Activated T-helper 1 cell treated with anti-CD3 and anti-CD28 coated beads, Interleukin-2, amount 50 U/mL, for 16 hours (primary cell): ENCODE results near the gene DUSP10.

Experiments
- DNase-seq, 2 donors: peaks; one replicate each; pipeline ENCODE4 v3.0.0-alpha.2; 2020; ENCODE audit warnings: low read depth in 1 of 2, low spot score in 1 of 2

Gene DUSP10

GRCh38 chr1:221696027-221696426 lies 45.9 kb downstream of the DUSP10 start:
- no peak for DNase-seq

DNA sequence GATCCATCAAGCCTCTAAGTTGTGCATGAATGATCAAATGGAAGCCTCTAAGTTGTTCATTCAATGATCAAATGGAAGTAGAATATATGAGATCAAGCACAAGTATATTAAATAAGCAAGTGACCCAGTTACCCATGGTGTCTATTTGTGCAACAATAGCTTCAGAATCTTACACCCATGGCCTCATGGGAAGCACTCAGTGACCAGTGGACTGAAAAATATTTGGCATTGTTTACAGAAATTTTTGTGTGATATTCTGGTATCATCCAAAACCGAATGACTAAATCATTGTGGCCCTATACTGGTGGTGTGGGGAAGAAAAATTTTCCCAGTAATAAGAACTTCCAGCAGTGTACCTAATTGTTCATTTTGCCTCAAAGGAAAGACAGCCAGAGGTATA lies 46.6 kb downstream of the DUSP10 start:
- no peak for DNase-seq

GRCh38 chr1:221694109-221694508 lies 47.8 kb downstream of the DUSP10 start:
- no peak for DNase-seq

DNA sequence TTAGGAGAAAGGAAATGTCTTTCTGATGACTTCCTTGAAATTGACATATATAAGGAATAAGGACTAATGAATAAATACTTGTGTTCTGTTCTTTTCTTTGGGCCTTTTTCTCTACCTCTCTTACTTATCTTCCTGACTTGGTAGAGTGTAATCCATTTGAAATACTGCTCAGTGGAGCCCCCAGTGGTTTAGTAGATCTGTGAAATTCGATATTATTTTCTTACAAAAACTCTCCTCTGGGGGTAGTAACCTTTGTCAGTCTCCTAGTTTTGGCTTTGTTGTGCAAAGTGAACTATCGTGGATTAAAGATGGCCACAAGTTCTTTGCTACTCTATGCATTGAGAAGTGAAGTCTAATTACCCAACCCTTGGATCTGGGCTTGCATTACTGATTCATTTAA lies 48.8 kb downstream of the DUSP10 start:
- no peak for DNase-seq

- DNase-seq: no peak
Observed at GRCh38 chr1:221692643-221693042, 49.2 kb downstream of the DUSP10 start.

DNA sequence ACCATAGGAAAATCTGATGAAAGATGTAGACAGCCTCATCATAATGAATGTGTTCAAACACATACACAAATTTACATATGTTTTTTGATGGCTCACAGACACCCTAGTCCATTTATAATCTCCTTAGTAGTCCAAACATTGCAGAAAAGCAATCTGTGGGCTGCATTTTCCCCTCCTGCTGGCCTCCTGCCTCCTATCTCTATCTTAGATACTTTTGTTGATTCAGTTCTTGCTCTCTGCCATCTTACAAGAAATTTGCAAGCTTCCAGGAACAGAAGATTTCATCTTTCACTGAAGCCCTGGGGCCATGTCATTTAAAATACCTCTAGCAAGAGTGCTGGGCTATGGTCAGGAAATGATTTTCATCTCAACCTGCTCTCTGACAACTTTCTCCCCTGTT lies 50.6 kb downstream of the DUSP10 start:
- no peak for DNase-seq

DNA sequence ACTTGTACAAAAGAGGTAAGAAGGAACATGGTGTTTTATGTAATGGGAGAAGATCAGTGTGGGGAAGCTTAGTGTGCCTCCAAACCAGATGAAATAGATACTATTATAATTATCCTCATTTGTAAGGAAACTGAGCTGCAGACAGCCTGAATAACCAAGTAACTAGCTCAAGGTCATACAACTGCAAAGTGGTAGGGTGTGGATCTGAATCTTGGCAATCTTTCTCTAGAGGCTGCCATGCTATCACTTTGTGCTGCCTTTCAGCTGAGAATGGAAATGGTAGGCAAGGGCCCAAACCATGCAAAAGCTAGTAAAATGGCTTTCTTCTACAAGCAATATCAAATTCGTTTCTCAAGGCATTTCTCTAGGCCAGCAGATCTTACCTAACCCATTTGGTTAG lies 51.0 kb downstream of the DUSP10 start:
- no peak for DNase-seq

- no peak for DNase-seq
Observed at GRCh38 chr1:221689138-221689537, 52.8 kb downstream of the DUSP10 start.

DNA sequence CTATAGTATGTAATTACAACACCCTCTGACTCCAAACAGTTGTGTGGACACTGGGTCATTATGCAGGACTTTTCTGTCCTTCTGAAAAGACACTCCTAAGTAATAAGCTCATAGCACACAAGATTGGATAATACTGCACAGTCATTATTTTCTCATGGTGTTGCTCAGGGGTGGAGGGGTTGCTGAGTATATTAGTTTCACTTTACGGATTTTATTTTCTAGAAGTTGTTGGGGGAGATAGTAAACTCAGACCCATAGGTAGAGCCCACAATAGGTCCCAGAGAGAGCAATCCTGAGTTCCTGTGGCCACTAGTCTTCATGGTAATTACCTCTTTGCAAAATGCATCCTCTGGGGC lies 53.4 kb downstream of the DUSP10 start:
- no peak for DNase-seq

DNA sequence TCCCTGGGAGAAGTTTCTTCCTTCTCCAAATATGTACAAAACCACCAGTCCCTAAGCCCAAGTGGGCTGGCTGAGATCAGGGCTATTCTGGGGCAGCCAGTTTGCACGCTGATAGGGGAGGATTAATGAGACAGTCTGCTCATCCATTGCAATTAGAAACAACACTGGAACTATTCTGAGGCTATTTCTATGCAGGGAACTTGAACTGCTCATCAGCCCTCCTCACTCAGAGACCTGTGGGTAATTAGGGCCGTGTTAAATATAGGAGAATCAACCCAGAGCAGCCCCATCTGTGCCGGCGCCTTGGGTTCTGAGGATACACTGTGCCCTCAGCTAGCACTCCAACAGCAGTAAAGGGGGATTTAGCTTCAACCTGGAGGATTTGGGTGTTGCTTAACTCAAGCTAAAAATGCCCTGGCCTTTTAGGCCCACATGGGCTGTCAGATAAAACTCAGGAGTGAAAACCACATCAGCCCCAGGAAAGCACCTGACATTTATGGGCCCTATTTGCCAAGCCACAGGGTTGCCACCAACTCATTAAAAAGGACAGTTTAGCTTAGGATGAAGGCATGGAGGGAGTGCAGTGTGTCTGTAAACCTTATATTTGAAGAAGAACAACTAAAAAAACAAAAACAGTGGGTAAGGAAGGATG lies 53.9 kb downstream of the DUSP10 start:
- no peak for DNase-seq

GRCh38 chr1:221683681-221684080 lies 58.2 kb downstream of the DUSP10 start:
- no peak for DNase-seq

- DNase-seq: no peak
Observed at GRCh38 chr1:221680085-221680484, 61.8 kb downstream of the DUSP10 start.

- DNase-seq: no peak
Observed at GRCh38 chr1:221678014-221678413, 63.9 kb downstream of the DUSP10 start.

- DNase-seq: no peak
Observed at GRCh38 chr1:221675880-221676800, 65.7 kb downstream of the DUSP10 start.

DNA sequence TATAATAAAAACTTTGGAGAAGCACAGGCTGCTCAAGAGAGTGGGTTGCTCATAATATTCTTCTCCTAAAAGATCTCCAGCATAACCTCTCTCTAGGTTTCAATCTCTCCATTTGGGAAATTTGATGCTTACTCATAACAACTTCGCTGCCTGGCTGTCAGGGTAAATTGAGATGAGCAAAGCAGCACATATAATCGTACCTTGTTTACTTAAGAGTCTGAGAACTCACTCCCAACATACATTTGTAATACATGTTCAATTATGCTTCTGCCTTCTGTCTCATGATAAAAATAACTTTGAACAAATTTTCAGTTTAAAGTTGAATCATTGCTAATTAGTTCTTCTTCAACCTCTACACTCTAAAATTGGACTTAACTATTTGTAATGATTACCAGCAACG lies 68.9 kb downstream of the DUSP10 start:
- DNase-seq: no peak

DNA sequence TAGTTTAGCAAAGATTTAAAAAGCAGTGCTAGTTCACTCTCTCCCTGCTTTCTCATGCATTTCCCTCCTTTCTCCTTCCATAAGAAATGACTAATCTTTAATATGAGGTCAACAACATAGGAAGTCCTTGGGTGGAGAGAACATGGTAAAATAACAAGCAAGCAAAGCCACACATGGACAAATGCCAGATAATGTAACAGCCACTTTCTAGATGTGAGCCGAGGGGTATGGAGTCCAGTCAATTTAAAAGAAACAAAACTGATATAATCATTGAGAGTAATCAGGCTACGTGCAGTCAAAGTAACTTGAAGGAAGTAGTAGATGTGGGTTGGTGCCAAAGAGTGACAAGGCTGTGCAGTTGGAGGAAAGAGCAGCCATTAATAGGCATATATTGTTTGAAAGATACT lies 69.6 kb downstream of the DUSP10 start:
- DNase-seq: no peak

DNA sequence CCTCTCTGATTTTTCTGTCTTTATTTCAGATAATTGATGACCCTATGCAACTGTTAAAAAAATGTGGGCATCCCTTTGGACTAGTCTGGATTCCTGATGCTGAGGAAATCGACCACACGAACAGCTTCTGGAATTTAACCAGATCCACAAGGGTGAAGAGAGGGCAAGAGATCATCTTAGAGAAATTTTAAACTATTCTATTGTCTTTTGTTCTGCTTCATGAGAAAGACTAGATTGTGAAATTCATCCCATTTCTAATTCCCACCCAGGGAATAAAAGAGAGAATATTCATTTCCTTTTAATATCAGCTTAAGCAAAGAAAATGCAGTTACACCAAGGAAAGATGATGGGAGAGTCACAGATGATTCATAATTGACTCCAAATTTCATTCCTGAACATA lies 71.8 kb downstream of the DUSP10 start:
- DNase-seq: no peak

DNA sequence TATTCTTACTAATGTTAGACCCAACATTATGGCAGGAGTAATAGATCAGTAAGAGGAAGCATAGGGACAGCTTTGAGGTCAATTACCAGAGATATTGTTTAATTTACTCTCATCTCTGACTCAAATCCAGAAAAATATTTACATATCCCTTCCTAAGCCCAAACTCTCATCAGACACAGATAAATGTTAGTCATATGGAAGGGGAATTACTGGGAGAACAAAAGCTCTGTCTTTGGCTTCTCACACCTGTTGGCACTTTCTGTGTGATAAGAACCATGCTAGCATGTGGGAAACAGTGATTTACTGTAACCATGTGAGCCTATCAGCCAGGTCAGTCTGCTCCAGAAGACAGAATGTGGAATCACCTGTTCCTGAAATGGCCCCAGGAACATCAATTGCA lies 72.4 kb downstream of the DUSP10 start:
- no peak for DNase-seq

- no peak for DNase-seq
Observed at GRCh38 chr1:221667504-221667903, 74.4 kb downstream of the DUSP10 start.

- no peak for DNase-seq
Observed at GRCh38 chr1:221664253-221664652, 77.6 kb downstream of the DUSP10 start.

DNA sequence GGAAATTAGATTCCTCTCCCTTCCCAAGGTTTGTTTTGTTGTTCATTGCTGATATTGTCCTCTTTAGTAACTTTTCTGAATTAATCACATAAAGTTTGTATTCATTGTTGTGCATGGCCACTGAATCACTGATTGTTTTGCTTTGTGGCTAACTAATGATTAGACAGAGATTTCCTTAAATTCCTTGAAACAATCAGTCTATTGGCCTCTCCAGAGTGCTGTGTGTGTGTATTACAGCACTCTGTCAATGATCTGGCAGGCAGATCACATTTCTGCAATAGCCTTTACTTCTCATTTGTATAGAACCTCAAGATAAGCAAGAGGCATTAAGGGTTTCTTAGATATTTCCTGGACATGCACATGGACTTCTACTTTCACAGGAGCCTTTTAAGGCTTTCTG lies 78.6 kb downstream of the DUSP10 start:
- no peak for DNase-seq

GRCh38 chr1:221655766-221656305 lies 86.1 kb downstream of the DUSP10 start:
- DNase-seq: no peak
